GM12801 (cell line): ENCODE data around the gene CRYAB.

Experiments used
- TF ChIP-seq, protein P1 (sequence below): IDR thresholded peaks from one replicate; pipeline ENCODE4 v1.5.1; 2011; ENCODE audit warnings: control low read depth; ENCODE audit not compliant: insufficient read length; ENCODE audit errors: extremely low read depth

CRYAB gene

DNA sequence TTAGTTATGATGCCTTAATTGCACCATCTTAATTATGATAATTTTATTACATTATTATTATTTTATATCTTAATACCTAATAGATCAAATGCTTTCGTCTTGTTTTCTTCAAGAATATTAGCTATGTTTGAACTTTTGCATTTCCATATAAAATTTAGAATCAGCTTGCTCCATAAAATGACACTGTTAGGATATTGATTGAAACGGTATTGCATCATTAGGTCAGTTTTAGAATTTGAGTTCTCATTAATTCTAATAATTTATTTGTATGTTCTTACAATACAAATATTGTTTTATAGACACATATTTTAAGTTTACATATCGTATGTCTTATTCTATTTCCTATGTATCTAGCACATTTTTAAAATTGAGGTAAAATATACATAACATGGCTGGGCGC lies 25.5 kb downstream of the CRYAB start:
- TF ChIP-seq, protein P1, sequence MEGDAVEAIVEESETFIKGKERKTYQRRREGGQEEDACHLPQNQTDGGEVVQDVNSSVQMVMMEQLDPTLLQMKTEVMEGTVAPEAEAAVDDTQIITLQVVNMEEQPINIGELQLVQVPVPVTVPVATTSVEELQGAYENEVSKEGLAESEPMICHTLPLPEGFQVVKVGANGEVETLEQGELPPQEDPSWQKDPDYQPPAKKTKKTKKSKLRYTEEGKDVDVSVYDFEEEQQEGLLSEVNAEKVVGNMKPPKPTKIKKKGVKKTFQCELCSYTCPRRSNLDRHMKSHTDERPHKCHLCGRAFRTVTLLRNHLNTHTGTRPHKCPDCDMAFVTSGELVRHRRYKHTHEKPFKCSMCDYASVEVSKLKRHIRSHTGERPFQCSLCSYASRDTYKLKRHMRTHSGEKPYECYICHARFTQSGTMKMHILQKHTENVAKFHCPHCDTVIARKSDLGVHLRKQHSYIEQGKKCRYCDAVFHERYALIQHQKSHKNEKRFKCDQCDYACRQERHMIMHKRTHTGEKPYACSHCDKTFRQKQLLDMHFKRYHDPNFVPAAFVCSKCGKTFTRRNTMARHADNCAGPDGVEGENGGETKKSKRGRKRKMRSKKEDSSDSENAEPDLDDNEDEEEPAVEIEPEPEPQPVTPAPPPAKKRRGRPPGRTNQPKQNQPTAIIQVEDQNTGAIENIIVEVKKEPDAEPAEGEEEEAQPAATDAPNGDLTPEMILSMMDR: no peak

DNA sequence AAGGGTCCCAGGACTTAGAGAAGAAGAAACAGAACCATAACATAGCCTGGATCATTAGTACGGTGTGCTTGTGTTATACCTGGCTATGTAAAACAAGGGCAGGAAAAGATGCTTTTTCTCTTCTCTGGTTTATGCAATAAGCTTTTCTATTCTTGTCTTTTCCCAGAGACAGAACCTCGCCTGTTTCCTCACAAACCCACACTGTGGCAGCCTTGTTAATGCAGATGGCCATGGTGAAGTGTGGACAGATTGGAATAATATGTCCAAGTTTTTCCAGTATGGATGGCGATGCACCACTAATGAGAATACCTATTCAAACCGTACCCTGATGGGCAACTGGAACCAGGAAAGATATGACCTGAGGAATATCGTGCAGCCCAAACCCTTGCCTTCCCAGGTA lies 29.4 kb downstream of the CRYAB start:
- TF ChIP-seq, protein P1: no peak

DNA sequence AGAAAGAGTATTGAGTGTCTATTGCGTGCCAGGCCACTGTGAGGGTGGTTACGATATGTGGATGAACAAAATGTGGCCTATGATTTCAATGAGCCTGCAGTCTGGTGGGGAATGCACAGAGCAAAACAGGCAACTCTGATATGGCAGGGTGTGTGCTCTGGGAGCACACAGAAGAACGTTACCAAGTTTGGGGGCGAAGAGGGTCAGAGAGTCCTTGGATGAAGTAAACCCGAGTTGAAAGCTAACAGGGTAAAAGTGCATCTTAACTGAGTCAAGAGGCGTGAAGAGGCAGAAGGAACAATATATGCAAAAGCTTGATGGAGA lies 32.0 kb downstream of the CRYAB start:
- TF ChIP-seq, protein P1: no peak

DNA sequence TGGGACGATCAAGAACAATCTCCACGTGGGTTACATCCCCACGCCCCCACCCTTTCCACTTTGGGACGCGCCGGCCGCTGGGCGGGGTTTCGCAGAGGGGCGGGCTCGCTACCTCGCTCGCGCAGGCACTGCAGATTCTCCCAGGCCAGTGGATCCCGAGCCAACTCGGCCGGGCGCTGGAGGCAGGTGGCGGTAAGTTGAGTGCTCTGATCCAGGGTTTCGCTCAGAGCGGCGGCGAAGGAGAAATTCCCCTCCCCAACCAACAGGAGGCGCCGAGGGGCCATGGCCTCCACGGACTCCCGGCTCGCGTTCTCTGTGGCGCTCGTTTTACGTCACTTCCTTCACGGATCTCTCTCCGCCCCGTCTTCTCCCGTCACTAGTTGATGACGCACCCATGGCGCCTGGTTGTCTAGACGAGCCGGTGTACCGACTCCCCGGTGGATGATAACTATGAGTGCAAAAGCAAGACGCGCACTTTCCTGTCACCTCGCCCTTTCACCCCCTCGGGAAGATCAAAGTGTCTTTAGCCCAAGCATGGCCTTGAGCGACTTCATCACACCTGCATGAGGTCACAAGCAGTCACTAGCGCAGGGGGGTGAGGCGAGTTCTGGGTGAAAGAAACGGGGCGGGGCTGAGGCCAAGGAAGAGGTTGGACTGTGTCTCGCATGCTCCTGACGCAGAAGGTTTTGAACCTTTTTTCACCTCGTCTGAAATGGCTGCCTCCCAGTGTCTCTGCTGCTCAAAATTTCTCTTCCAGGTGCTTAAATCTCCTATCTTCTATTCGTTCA lies 32.5 kb downstream of the CRYAB start, which contains the start of the genes CFAP68 and FDXACB1:
Gene CFAP68, plus strand, starts transcription at position 693 of the 788 bp plus-strand sequence. Its CDS starts 20 bp downstream, at position 713.
Gene FDXACB1, minus strand, starts transcription at position 317 of the 788 bp plus-strand sequence. Its CDS starts 33 bp downstream, at position 284.
- TF ChIP-seq, protein P1: peak; percentile 32

DNA sequence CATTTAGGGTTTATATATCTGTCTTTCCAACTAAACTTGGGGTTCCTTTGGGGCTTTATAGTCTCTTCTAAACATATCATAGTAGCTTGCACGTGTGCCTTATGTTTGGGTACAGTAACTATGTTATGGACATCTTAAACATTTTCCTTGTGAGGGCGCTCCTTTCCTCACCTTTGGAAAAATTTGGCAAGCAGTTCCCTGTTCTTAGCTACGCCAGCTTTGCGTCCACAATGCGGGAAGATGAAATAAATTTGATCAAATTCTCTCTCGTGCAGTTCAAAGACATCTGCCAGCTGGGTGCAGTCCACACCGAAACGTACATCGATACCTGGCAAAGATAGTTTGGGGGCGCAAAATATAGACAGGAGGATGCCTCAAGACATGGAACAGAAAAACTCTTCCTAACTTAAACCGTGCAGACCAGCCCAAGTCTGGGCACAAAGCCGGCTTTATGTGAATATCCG lies 33.2 kb downstream of the CRYAB start:
- TF ChIP-seq, protein P1: no peak

DNA sequence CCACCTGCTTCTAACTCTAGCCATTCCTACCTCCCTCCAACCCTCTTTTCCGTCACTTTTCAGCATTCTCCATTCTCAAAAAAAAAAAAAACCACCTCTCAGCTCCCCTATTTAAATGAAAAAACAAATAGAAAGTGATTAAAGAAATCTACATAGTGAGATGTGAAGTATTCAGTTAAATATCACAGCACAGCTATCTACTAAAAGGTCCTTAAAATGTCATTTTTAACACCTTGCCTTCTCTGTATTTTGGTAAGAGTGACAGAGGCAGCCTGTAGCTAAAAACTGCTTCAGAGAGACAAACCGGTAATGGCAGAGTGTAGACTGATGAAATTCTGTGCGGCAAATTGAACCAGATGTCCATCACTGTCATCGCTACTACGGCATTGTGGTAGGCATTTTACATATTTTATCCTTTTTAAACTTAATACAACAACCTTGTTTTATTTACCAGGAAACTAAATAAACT lies 39.8 kb downstream of the CRYAB start:
- TF ChIP-seq, protein P1: no peak

DNA sequence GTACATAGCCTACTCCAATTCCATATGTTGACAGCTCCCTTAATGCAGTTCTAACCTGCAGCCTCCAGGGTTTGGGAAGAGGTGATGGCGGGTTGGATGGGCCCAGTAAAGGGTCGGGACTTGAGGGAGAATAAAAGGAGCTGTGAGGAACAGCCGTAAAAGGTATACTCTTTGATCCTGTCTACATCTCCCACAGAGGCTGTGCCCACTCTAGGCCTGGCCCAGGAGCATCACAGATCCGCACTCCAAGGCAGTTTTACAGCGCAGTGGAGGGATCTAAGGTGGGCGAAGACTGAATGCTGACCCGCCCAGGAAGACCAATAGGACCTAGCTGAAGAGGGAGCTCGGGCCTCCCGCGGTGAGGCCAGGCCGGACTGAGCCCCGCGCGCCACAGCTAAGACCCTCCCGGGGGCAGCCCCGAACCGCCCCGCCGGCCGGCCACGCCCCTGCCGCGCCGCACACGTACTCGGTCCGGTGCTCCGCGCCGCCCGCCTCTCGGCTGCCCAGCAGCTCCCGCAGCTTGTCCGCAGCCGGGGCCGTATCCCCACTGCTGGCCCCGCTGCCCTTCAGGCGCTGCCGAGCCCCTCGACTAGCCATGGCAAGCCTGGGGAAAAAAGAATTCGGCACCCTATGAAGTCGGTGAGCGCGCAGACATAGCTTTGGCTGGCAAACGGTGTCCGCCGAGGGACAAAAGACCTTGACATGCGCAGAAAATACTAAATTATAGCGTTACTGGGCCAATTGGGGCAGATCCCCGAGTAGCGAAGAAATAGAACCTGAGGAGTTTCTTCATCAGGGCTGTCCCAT lies 40.5 kb downstream of the CRYAB start, which contains the start of gene ALG9:
Gene ALG9, minus strand, starts transcription at position 696 of the 807 bp plus-strand sequence. Its CDS starts 99 bp downstream, at position 597.
- TF ChIP-seq, protein P1: no peak
